GM10248 (cell line): ENCODE measurements around the gene PCDHA1.

ENCODE experiments used
- CTCF ChIA-PET: fragments of 300-600 bp; sonication (Branson Sonifier 250); formaldehyde crosslinking; extraction: SDS; loops from one replicate; lab custom pipeline; 2021; ENCODE audit warnings: antibody characterized with exemption; lab: Yijun Ruan, JAX
- POLR2A ChIA-PET: fragments of 350-650 bp; sonication (Branson Sonifier 250); formaldehyde crosslinking; extraction: SDS; loops from one replicate; lab custom pipeline; 2020; ENCODE audit warnings: antibody characterized with exemption; lab: Yijun Ruan, JAX
- DNase-seq: peaks from one replicate; pipeline ENCODE4 v3.0.0; 2012; ENCODE audit errors: extremely low spot score
- CTCF ChIP-seq: IDR thresholded peaks from 2 replicates; pipeline ENCODE4 v1.5.1; 2012; ENCODE audit warnings: mild to moderate bottlenecking, low read depth; ENCODE audit errors: extremely low read depth, missing control alignments, control extremely low read depth

PCDHA1 gene

GRCh38 chr5:140855772-140856674, 70.1 kb downstream of the PCDHA1 start, which contains the start of gene PCDHA10:
TSS of gene PCDHA10 (plus strand) at chr5:140855897. CDS start at chr5:140856049, 152 bp downstream.
- ChIA-PET CTCF (no interaction called here), POLR2A (no interaction called here)
- no peak for DNase-seq
- TF ChIP-seq CTCF = no peak

- no peak for DNase-seq
- CTCF ChIA-PET = no interaction called here
- no peak for TF ChIP-seq CTCF
- POLR2A ChIA-PET = no interaction called here
Measured at GRCh38 chr5:140857177-140857986, 71.4 kb downstream of the PCDHA1 start.

GRCh38 chr5:140857987-140858240, 72.0 kb downstream of the PCDHA1 start:
- POLR2A ChIA-PET = no interaction called here
- no peak for TF ChIP-seq CTCF
- DNase-seq = no peak
- CTCF ChIA-PET = no interaction called here

- POLR2A ChIA-PET = no interaction called here
- CTCF ChIA-PET = no interaction called here
- no peak for TF ChIP-seq CTCF
- no peak for DNase-seq
Measured at GRCh38 chr5:140862441-140863295, 76.7 kb downstream of the PCDHA1 start.

- no peak for DNase-seq
- CTCF ChIA-PET = no interaction called here
Measured at GRCh38 chr5:140868721-140869554, 83.0 kb downstream of the PCDHA1 start, which contains the start of gene PCDHA11. TSS of gene PCDHA11 (plus strand) at chr5:140868957. CDS start at chr5:140869104, 147 bp downstream.

More at GRCh38 chr5:140868721-140869554, 83.0 kb downstream of the PCDHA1 start, which contains the start of gene PCDHA11:
- no peak for TF ChIP-seq CTCF
- POLR2A ChIA-PET = no interaction called here
